Measurements from ENCODE around the gene SIK3.

The SIK3 gene

GRCh38 chr11:117110294-117110950 lies 12.2 kb upstream of the SIK3 start:
- DNase-seq (ENCODE audit: low spot score): no peak

GRCh38 chr11:117107701-117108590 lies 9.7 kb upstream of the SIK3 start:
- DNase-seq (ENCODE audit: low spot score): no peak

GRCh38 chr11:117100556-117100955 lies 2.3 kb upstream of the SIK3 start:
- DNase-seq (ENCODE audit: low spot score): no peak

GRCh38 chr11:117099696-117100095 lies 1.5 kb upstream of the SIK3 start:
- no peak for DNase-seq (ENCODE audit: low spot score)

- peak; percentile 18 for DNase-seq (ENCODE audit: low spot score)
Measured at GRCh38 chr11:117097389-117098268, 599 bp downstream of the SIK3 start.

- DNase-seq (ENCODE audit: low spot score): no peak
Measured at GRCh38 chr11:117097014-117097388, 1.2 kb downstream of the SIK3 start.

- peak; percentile 43 for DNase-seq (ENCODE audit: low spot score)
Measured at GRCh38 chr11:117096201-117096991, 1.8 kb downstream of the SIK3 start.

- peak; percentile 39 for DNase-seq (ENCODE audit: low spot score)
Measured at GRCh38 chr11:117095284-117096161, 2.7 kb downstream of the SIK3 start.

- no peak for DNase-seq (ENCODE audit: low spot score)
Measured at GRCh38 chr11:117094776-117095175, 3.5 kb downstream of the SIK3 start.

- DNase-seq (ENCODE audit: low spot score): peak; percentile 53
Measured at GRCh38 chr11:117092951-117093590, 5.2 kb downstream of the SIK3 start.

GRCh38 chr11:117091753-117092477 lies 6.3 kb downstream of the SIK3 start:
- DNase-seq (ENCODE audit: low spot score): no peak

- DNase-seq (ENCODE audit: low spot score): no peak
Measured at GRCh38 chr11:117090111-117090706, 8.0 kb downstream of the SIK3 start.

GRCh38 chr11:117089685-117090084 lies 8.5 kb downstream of the SIK3 start:
- no peak for DNase-seq (ENCODE audit: low spot score)

- no peak for DNase-seq (ENCODE audit: low spot score)
Measured at GRCh38 chr11:117087446-117087845, 10.8 kb downstream of the SIK3 start.

GRCh38 chr11:117084992-117085391 lies 13.2 kb downstream of the SIK3 start:
- no peak for DNase-seq (ENCODE audit: low spot score)

GRCh38 chr11:117083011-117083935 lies 15.0 kb downstream of the SIK3 start:
- no peak for DNase-seq (ENCODE audit: low spot score)

GRCh38 chr11:117081908-117082307 lies 16.3 kb downstream of the SIK3 start:
- DNase-seq (ENCODE audit: low spot score): no peak

GRCh38 chr11:117080370-117080769 lies 17.9 kb downstream of the SIK3 start:
- DNase-seq (ENCODE audit: low spot score): no peak
